ENCODE data around the gene NRF1.

The NRF1 gene

DNA sequence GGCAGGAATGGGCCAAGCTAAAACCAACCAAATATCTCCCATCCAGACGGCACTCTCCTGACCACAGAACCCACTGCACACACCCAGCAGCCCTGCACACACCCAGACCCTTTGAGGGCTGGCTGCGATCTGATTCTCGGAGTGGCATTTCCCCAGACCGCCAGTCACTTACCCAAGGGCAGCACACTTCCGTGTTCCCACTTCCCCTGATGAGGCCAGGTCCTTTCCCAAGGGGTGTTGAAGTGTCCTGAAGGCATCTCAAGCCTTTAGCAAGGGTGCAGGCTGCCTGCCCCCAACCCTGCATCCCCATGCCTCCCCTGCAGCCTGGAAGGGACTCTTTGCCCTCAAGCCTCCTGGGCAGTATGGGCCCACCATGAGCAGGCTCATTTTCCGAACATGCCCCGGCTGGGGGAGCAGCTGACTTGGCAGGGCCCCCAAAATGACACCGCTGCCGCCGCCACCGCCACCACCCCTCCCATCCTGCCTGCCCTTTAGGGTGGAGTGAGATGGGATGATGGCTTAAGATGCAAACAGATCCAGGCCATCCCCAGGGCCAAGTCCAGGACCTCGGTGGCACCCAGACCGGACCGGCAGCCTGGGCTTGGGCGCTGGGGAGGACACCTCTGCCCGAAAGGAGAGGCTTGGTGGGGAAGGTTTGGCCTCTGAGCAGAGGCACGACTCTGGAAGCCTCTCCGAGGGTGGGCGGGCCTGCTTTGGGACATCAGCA lies 159.8 kb downstream of the NRF1 start:
- DNase-seq (ENCODE audit: low read depth, low spot score), result no peak

GRCh38 chr7:129771928-129772479 lies 160.5 kb downstream of the NRF1 start:
- no peak for DNase-seq (ENCODE audit: low read depth, low spot score)

GRCh38 chr7:129772646-129773280 lies 161.2 kb downstream of the NRF1 start:
- DNase-seq (ENCODE audit: low read depth, low spot score), result no peak

DNA sequence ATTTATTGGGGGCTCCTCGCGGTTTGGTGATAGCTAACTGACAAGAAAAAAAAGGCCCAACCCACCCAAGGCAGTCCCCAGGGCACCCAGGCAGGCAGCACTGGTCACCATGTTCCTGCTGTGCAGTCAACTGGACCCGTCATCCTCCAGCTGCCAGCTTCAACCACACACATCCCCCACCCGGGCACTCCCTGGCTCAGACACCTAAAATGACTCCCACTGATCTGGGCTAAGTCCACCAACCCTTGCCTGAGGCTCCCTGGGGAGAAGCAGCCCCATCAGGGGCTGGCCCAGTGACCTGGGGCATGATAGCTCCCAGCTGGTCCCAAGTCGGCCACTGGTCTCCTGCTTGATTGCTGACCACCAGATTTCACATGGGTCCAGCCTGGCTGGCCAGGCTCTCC lies 161.8 kb downstream of the NRF1 start:
- no peak for DNase-seq (ENCODE audit: low read depth, low spot score)

DNA sequence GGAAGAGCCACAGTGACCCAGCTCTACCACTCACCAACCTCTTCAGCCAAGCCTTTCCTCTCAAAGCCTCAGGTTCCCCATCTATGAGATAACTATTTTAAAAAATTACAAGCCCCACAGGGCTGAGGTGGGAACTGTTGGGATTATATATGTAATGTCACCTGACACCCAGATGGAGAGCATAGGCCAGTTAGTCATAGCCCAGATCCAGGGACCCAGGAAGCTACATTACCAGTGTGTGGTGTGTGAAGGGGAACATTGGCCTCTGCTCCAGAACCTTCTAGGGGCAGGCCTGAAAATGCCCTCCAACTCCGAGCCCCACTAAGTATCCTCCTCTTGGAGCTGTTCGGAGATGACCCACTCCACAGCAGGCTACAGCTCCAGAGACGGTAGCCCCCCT lies 162.4 kb downstream of the NRF1 start:
- no peak for DNase-seq (ENCODE audit: low read depth, low spot score)

GRCh38 chr7:129774359-129774758 lies 162.8 kb downstream of the NRF1 start:
- no peak for DNase-seq (ENCODE audit: low read depth, low spot score)

DNA sequence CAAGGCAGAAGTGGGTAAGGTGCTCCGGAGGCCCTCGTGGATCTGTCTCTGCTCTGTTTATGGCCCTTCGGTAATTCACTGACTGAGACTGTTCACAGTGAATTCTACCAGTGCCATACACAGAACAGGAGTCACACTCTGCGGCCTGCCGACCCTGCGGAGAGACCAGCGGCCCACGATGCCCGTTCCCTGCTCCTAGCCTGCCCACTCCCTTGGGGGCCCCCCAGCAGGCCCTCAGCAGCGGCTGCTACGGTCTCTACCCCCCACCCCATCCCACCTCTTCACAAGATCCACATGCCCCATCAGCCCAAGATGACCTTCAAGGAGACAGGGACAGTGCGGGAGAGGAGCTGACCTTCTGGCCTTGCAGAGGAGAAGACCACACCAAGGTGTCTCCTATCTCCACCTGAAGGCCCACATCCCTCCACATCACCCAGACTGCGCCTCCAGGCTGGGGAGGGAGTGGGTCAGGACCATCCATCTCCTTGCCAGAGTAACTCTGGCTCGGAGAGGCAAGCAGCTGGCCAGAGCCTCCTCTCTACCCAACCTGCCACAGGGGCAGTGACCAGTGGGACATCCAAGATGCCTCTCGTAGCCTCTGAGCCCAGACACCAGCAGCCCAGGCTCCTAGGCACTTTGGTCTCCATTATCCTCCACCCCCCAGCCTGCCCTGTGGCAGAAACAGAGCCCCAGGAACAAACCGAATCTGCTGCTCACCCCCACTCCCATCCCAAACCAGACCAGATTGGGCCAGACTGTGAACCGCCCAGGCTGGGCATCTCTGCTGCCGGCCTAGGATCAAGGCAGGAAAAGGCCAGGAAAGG lies 163.6 kb downstream of the NRF1 start:
- DNase-seq (ENCODE audit: low read depth, low spot score), result no peak

DNA sequence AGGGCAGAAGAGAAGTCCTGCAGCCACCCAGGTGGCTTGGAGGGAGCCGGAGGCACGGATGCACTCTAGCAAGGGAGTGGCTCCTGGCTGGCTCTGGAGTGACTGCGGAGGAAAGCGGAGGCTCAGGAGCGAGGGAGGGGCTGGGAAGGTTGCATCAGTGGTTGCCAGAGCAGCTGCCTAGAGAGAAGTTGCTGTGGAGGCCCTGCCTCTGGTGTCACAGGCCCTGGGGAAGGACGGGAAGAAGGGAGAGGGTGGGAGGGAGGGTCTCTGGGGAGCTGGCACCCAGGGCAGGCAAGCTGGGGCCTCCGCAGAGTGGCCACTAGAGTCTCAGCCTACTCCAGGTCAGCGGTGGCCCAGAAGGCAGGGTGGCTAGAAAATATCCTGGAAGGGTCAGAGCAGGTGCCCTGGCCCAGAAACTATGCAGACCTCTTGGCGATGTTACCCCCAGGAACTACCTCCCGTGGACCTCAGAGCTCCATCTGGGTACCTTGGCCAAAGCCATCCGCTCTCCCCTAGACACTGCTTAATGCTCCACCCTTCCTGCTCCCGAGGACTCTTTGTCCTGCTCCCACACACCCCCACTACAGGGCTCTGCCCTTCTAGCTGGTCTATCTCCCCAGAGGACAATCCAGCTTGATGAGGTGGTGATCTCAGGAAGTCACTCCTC lies 164.3 kb downstream of the NRF1 start:
- no peak for DNase-seq (ENCODE audit: low read depth, low spot score)

- no peak for DNase-seq (ENCODE audit: low read depth, low spot score)
Observed at GRCh38 chr7:129776362-129776722, 164.8 kb downstream of the NRF1 start.

- DNase-seq (ENCODE audit: low read depth, low spot score), result no peak
Observed at GRCh38 chr7:129777195-129777844, 165.8 kb downstream of the NRF1 start.

GRCh38 chr7:129777993-129778769 lies 166.7 kb downstream of the NRF1 start:
- no peak for DNase-seq (ENCODE audit: low read depth, low spot score)

- no peak for DNase-seq (ENCODE audit: low read depth, low spot score)
Observed at GRCh38 chr7:129778770-129779601, 167.5 kb downstream of the NRF1 start.

- no peak for DNase-seq (ENCODE audit: low read depth, low spot score)
Observed at GRCh38 chr7:129779602-129780256, 168.2 kb downstream of the NRF1 start.

DNA sequence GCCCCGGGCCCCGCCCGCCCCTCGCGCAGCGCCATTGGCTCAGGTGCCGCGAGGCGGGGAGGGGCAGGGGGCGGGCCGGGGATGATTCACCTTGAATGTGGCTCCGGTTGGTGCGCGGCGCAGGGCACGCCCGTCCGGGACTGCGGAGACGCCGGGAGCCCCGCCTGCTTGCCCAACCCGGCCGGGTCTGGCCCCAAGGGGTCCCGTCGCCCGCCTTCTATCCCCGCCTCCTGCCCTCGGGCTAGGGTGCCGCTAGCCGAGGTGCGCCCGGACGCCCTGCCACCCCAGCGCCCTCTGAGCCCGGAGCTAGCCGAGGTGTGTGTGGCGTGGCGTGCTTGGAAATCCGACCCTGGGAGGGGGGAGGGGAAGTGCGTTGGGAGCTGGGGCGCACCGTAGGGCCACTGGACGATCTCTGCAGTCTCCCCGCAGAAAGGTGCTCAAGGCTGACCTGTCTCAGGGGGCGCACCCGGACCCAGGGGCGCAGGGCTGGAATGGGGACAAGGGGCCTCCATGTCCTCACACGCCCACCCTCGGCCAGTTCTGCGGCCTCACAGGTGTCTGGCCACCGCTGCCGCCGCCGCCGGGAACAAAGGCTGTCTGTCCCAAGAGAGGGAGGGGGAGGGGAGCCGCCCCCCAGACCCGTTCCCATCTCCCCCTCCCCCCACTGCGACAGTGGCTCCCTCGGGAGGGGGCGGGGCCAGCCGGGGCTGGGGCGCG lies 168.9 kb downstream of the NRF1 start:
- no peak for DNase-seq (ENCODE audit: low read depth, low spot score)

DNA sequence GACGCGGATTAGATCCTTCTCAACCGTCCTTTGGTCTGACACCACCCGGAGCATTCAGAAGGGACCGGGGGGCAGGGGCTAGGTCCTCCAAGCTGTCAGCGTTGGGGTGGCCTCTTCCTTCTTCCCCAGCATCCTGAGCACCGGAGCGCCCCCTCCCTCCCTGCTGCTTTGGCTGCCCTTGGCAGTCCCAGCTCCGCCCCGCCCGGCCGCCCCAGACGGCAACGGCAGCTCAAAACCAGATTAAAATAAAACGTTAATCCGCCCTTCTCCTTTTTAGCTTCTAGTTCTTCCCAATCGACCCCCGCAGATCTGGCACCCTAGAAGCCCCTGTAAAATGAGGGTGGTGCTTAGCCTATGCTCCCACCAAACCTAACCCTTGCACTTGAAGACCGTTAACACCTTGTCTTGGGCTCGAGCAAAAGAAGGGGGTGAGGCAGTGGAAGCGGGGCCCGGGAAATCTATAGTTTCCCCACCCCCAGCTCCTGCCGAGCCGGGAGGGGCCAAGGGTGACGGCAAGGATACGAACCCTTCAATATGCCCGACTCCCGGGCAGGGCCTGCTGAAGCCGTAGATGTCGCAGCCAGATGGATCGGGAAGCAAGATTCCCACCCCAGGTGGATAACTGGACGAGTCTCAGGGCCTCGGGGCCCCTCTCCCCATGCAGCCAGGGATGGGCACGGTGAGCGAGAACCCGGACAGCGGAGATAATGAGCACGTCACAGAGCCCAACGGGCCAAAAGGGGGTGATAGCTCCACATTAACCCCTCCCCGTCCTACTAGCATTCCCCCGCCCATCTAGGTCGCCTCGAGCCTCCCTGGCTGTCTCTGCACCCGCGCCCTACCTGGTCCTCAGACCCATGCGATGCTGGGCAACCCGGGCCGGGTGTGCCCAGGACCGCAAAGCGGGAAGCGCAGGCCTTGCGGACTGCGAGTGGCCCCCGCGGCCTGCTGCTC lies 169.7 kb downstream of the NRF1 start:
- no peak for DNase-seq (ENCODE audit: low read depth, low spot score)

- no peak for DNase-seq (ENCODE audit: low read depth, low spot score)
Observed at GRCh38 chr7:129781928-129782817, 170.7 kb downstream of the NRF1 start.
